ENCODE results near the gene BTBD2. TPM values are rescaled to one million over a fixed set of nuclear protein-coding genes. Genes with fewer than 3 reads are reported as not detected.

Gene BTBD2
- polyA plus RNA-seq (2013, experiment 1 of 2): 46.2 TPM
- 41.1 TPM for polyA plus RNA-seq (2013, experiment 2 of 2)

DNA sequence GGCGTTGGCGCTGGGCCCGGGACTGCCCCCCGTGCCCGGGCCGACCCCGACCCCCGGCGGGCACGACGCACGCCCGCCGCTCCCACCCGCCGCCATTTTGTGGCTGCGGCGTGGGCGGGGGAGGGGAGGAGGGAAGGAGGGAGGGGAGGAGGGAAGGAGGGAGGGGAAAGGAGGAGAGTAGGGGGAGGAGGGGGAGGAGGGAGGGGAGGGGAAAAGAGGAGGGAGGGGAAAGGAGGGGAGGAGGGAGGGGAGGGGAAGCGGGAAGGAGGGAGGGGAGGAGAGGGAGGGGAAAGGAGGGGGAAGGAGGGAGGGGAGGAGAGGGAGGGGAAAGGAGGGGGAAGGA, at the start of gene BTBD2:
BTBD2 (minus strand) TSS at position 107 of the 343 bp plus-strand sequence; CDS start at position 96, 11 bp downstream.
- no peak within 1 kb of the TSS for H2BK5ac ChIP-seq (ENCODE audit: low read length)
- peak within 1 kb of the TSS; percentile 89 for H3K23ac ChIP-seq (ENCODE audit: low read length)
- H3K4me2 ChIP-seq (ENCODE audit: low read length): peak within 1 kb of the TSS; percentile 87
- no peak within 1 kb of the TSS for H4K5ac ChIP-seq (ENCODE audit: low read length)
- H3K56ac ChIP-seq (ENCODE audit: low read length): peak within 1 kb of the TSS; percentile 90
- no peaks in the 10 kb centered on the region for H3K27me3 ChIP-seq (ENCODE audit: insufficient read depth, low read length, poor library complexity)
- H2AK5ac ChIP-seq (ENCODE audit: low read length): peak within 1 kb of the TSS; percentile 45
- H3K79me1 ChIP-seq (ENCODE audit: low read length): no peaks in the 10 kb centered on the region
- no peaks in the 10 kb centered on the region for H3K79me2 ChIP-seq (ENCODE audit: control insufficient read depth, insufficient read depth, low read length)
- peak within 1 kb of the TSS; percentile 73 for H3K9ac ChIP-seq (ENCODE audit: low read length)
- peak within 1 kb of the TSS; percentile 85 for H3K18ac ChIP-seq (ENCODE audit: low read length)
- no peak within 1 kb of the TSS for H3K27ac ChIP-seq (ENCODE audit: low read depth, low read length)
- no peak within 1 kb of the TSS for H4K8ac ChIP-seq (ENCODE audit: low read depth, low read length)
- H2BK15ac ChIP-seq (replicated peaks; ENCODE audit: low read depth): no peak within 1 kb of the TSS
- H3K4ac ChIP-seq (ENCODE audit: low read depth, low read length): peak within 1 kb of the TSS; percentile 85
- no CpG with 5 or more reads among the region's 20 CpGs for WGBS (ENCODE audit: extremely low coverage, insufficient coverage, low lambda C conversion rate)
- no peaks in the 10 kb centered on the region for H3K4me1 ChIP-seq (ENCODE audit: control insufficient read depth, low read depth, low read length)
- H2BK120ac ChIP-seq (ENCODE audit: low read depth, low read length): no peak within 1 kb of the TSS
- DNase-seq: peak; percentile 71
- H3K36me3 ChIP-seq (ENCODE audit: control insufficient read depth, insufficient read depth, low read length): no peaks in the 10 kb centered on the region
- H3K4me3 ChIP-seq (ENCODE audit: low read length): peak within 1 kb of the TSS; percentile 42

DNA sequence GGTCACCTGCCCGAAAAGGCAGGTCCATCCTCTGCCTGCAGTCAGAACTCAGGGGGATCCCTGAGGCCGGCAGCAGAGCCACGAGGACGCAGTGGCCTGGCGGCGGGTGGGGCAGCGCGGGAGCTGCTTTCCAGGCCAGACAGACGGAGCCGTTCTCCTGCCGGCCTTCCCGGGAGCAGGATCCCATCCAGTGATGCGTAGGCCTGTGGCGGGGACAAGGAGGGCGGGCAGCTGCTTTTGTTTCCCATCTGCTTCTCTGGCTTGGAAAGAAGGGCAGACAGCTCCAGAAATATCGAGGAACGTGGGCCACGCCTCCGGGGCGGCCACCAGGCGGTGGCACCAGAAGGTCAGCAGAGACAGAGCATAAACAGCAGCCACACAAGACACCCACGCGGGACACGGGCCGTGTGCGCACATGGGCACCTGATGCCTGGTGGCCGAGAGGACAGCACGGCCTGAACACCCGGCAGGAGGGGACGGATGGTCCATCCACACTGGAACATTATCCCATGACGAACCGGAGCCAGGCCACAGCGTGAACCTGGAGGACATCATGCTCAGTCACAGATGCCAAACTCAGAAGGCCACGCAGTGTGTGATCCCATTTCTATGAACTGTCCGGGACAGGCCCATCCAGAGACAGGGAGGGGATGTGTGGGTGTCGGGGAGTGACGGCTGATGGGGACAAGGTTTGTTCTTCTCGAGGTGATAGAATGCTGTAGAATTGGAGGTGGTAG, 49.4 kb upstream of the BTBD2 start:
- no peak overlapping the region for H2AK5ac ChIP-seq (ENCODE audit: low read length)
- no peak overlapping the region for H3K4me2 ChIP-seq (ENCODE audit: low read length)
- no CpG with 5 or more reads among the region's 38 CpGs for WGBS (ENCODE audit: extremely low coverage, insufficient coverage, low lambda C conversion rate)
- H3K4me3 ChIP-seq (ENCODE audit: low read length): no peak overlapping the region
- no peaks in the 10 kb centered on the region for H3K79me1 ChIP-seq (ENCODE audit: low read length)
- no peak overlapping the region for H2BK5ac ChIP-seq (ENCODE audit: low read length)
- no peak overlapping the region for H2BK120ac ChIP-seq (ENCODE audit: low read depth, low read length)
- H3K36me3 ChIP-seq (ENCODE audit: control insufficient read depth, insufficient read depth, low read length): no peaks in the 10 kb centered on the region
- no peak overlapping the region for H3K9ac ChIP-seq (ENCODE audit: low read length)
- H2BK15ac ChIP-seq (replicated peaks; ENCODE audit: low read depth): no peak overlapping the region
- no peak overlapping the region for H3K23ac ChIP-seq (ENCODE audit: low read length)
- H3K4ac ChIP-seq (ENCODE audit: low read depth, low read length): no peak overlapping the region
- H3K56ac ChIP-seq (ENCODE audit: low read length): no peak overlapping the region
- no peaks in the 10 kb centered on the region for H3K27me3 ChIP-seq (ENCODE audit: insufficient read depth, low read length, poor library complexity)
- H3K18ac ChIP-seq (ENCODE audit: low read length): no peak overlapping the region
- H3K4me1 ChIP-seq (ENCODE audit: control insufficient read depth, low read depth, low read length): peaks cover 2% of the 10 kb centered on the region
- no peak overlapping the region for H4K5ac ChIP-seq (ENCODE audit: low read length)
- no peaks in the 10 kb centered on the region for H3K79me2 ChIP-seq (ENCODE audit: control insufficient read depth, insufficient read depth, low read length)
- DNase-seq: no peak
- H3K27ac ChIP-seq (ENCODE audit: low read depth, low read length): no peak overlapping the region
- no peak overlapping the region for H4K8ac ChIP-seq (ENCODE audit: low read depth, low read length)

DNA sequence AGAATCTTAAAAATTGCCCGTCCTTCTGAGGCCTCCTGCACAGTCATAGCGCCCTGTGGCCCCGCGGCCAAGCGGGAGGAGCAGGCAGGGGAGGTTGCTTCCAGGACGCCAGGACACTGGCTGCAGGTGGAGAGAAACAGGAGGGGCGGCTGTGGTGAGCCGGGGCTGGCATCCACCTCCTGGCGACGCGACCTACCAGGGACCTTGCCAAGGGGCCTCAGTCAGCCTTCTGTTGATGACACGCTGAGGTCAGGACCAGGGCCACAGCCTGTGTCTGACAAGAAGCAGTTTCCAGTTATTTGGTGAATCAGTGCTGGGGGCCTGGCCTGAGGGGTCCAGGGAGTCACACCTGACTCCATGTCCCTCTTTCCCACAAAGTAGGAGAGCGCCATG, 48.9 kb upstream of the BTBD2 start:
- H3K27me3 ChIP-seq (ENCODE audit: insufficient read depth, low read length, poor library complexity): no peaks in the 10 kb centered on the region
- H3K56ac ChIP-seq (ENCODE audit: low read length): no peak overlapping the region
- no peak overlapping the region for H3K27ac ChIP-seq (ENCODE audit: low read depth, low read length)
- no peaks in the 10 kb centered on the region for H3K36me3 ChIP-seq (ENCODE audit: control insufficient read depth, insufficient read depth, low read length)
- no peaks in the 10 kb centered on the region for H3K79me1 ChIP-seq (ENCODE audit: low read length)
- H3K4me3 ChIP-seq (ENCODE audit: low read length): no peak overlapping the region
- no peak overlapping the region for H3K23ac ChIP-seq (ENCODE audit: low read length)
- H3K18ac ChIP-seq (ENCODE audit: low read length): no peak overlapping the region
- H2BK5ac ChIP-seq (ENCODE audit: low read length): no peak overlapping the region
- H3K9ac ChIP-seq (ENCODE audit: low read length): no peak overlapping the region
- no CpG with 5 or more reads among the region's 13 CpGs for WGBS (ENCODE audit: extremely low coverage, insufficient coverage, low lambda C conversion rate)
- H2BK120ac ChIP-seq (ENCODE audit: low read depth, low read length): no peak overlapping the region
- H2BK15ac ChIP-seq (replicated peaks; ENCODE audit: low read depth): no peak overlapping the region
- H3K4me1 ChIP-seq (ENCODE audit: control insufficient read depth, low read depth, low read length): peaks cover 4% of the 10 kb centered on the region
- H3K79me2 ChIP-seq (ENCODE audit: control insufficient read depth, insufficient read depth, low read length): no peaks in the 10 kb centered on the region
- H3K4ac ChIP-seq (ENCODE audit: low read depth, low read length): no peak overlapping the region
- DNase-seq: no peak
- H2AK5ac ChIP-seq (ENCODE audit: low read length): no peak overlapping the region
- H4K5ac ChIP-seq (ENCODE audit: low read length): no peak overlapping the region
- H3K4me2 ChIP-seq (ENCODE audit: low read length): no peak overlapping the region
- H4K8ac ChIP-seq (ENCODE audit: low read depth, low read length): no peak overlapping the region

DNA sequence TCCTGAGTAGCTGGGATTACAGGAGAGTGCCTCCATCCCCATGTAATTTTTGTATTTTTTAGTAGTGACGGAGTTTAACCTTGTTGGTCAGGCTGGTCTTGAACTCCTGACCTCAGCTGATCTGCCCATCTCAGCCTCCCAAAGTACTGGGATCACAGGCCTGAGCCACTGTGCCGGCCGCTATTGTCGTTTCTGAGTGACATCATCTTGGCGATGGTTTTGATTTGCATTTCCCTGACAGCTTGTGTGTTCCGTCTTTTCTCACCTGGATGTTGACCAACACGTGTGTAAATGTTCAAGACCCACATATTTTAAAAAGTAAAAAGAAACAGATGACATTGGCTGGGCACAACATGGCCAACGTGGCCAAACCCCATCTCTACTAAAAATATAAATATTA, 48.3 kb upstream of the BTBD2 start:
- Histone ChIP-seq H2BK15ac (replicated peaks; ENCODE audit: low read depth) (no peak overlapping the region), H2AK5ac (ENCODE audit: low read length) (no peak overlapping the region), H3K18ac (ENCODE audit: low read length) (no peak overlapping the region), H3K79me1 (ENCODE audit: low read length) (no peaks in the 10 kb centered on the region), H3K36me3 (ENCODE audit: control insufficient read depth, insufficient read depth, low read length) (no peaks in the 10 kb centered on the region), H3K27ac (ENCODE audit: low read depth, low read length) (no peak overlapping the region), H3K9ac (ENCODE audit: low read length) (no peak overlapping the region), H3K4me1 (ENCODE audit: control insufficient read depth, low read depth, low read length) (peaks cover 4% of the 10 kb centered on the region), H3K4me3 (ENCODE audit: low read length) (no peak overlapping the region), H3K4ac (ENCODE audit: low read depth, low read length) (no peak overlapping the region), H4K5ac (ENCODE audit: low read length) (no peak overlapping the region), H2BK120ac (ENCODE audit: low read depth, low read length) (no peak overlapping the region), H4K8ac (ENCODE audit: low read depth, low read length) (no peak overlapping the region), H3K79me2 (ENCODE audit: control insufficient read depth, insufficient read depth, low read length) (no peaks in the 10 kb centered on the region), H2BK5ac (ENCODE audit: low read length) (no peak overlapping the region), H3K56ac (ENCODE audit: low read length) (no peak overlapping the region), H3K23ac (ENCODE audit: low read length) (no peak overlapping the region), H3K4me2 (ENCODE audit: low read length) (no peak overlapping the region), H3K27me3 (ENCODE audit: insufficient read depth, low read length, poor library complexity) (no peaks in the 10 kb centered on the region)
- WGBS (ENCODE audit: extremely low coverage, insufficient coverage, low lambda C conversion rate): no CpG with 5 or more reads among the region's 8 CpGs
- no peak for DNase-seq

DNA sequence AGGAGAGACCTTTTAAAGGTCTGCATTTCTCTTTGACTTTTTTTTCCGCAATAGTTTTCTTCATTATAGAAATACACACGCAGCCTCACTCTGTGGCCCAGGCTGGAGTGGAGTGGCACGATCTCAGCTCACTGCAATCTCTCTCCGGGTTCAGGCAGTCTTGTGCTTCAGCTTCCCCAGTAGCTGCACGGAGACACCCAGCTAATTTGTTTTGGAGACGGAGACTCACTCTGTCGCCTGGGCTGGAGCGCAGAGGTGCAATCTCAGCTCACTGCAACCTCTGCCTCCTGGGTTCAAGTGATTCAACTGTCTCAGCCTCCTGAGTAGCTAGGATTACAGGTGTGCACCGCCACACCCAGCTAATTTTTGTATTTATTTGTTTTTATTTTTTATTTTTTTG, 47.3 kb upstream of the BTBD2 start:
- Histone ChIP-seq H3K4me2 (ENCODE audit: low read length) (no peak overlapping the region), H4K5ac (ENCODE audit: low read length) (no peak overlapping the region), H2BK120ac (ENCODE audit: low read depth, low read length) (no peak overlapping the region), H3K56ac (ENCODE audit: low read length) (no peak overlapping the region), H3K36me3 (ENCODE audit: control insufficient read depth, insufficient read depth, low read length) (no peaks in the 10 kb centered on the region), H2BK15ac (replicated peaks; ENCODE audit: low read depth) (no peak overlapping the region), H3K79me2 (ENCODE audit: control insufficient read depth, insufficient read depth, low read length) (no peaks in the 10 kb centered on the region), H3K79me1 (ENCODE audit: low read length) (no peaks in the 10 kb centered on the region), H3K4me1 (ENCODE audit: control insufficient read depth, low read depth, low read length) (peaks cover 4% of the 10 kb centered on the region), H2BK5ac (ENCODE audit: low read length) (no peak overlapping the region), H3K4ac (ENCODE audit: low read depth, low read length) (no peak overlapping the region), H3K18ac (ENCODE audit: low read length) (no peak overlapping the region), H3K4me3 (ENCODE audit: low read length) (no peak overlapping the region), H2AK5ac (ENCODE audit: low read length) (no peak overlapping the region), H3K27ac (ENCODE audit: low read depth, low read length) (no peak overlapping the region), H4K8ac (ENCODE audit: low read depth, low read length) (no peak overlapping the region), H3K27me3 (ENCODE audit: insufficient read depth, low read length, poor library complexity) (no peaks in the 10 kb centered on the region), H3K9ac (ENCODE audit: low read length) (no peak overlapping the region), H3K23ac (ENCODE audit: low read length) (no peak overlapping the region)
- WGBS (ENCODE audit: extremely low coverage, insufficient coverage, low lambda C conversion rate): no CpG with 5 or more reads among the region's 9 CpGs
- no peak for DNase-seq

DNA sequence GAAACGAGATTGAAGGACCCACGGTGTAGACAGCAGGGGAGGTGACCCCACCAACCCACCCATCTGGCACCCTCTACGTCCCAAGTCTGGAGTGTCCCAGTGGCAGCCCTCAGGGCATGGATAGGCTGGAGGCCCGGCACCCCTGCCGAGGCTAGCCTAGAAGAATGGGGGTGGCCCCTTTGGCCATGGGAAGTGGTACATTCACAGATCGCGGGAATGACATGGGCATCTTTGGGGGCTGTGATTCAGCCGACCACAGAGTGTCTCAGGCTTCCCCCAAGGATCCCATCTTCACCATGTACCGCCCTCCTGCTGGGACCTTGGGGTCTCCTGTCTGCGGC, 46.8 kb upstream of the BTBD2 start:
- no peak overlapping the region for H2BK120ac ChIP-seq (ENCODE audit: low read depth, low read length)
- no peak overlapping the region for H3K4me3 ChIP-seq (ENCODE audit: low read length)
- no peak overlapping the region for H3K27ac ChIP-seq (ENCODE audit: low read depth, low read length)
- no peak overlapping the region for H2BK15ac ChIP-seq (replicated peaks; ENCODE audit: low read depth)
- WGBS (ENCODE audit: extremely low coverage, insufficient coverage, low lambda C conversion rate): no CpG with 5 or more reads among the region's 10 CpGs
- H4K5ac ChIP-seq (ENCODE audit: low read length): no peak overlapping the region
- H3K9ac ChIP-seq (ENCODE audit: low read length): peak overlapping the region; percentile 72
- H3K36me3 ChIP-seq (ENCODE audit: control insufficient read depth, insufficient read depth, low read length): no peaks in the 10 kb centered on the region
- no peaks in the 10 kb centered on the region for H3K79me2 ChIP-seq (ENCODE audit: control insufficient read depth, insufficient read depth, low read length)
- no peak overlapping the region for H3K4ac ChIP-seq (ENCODE audit: low read depth, low read length)
- H3K4me1 ChIP-seq (ENCODE audit: control insufficient read depth, low read depth, low read length): peaks cover 4% of the 10 kb centered on the region
- no peak overlapping the region for H2BK5ac ChIP-seq (ENCODE audit: low read length)
- H3K27me3 ChIP-seq (ENCODE audit: insufficient read depth, low read length, poor library complexity): no peaks in the 10 kb centered on the region
- no peaks in the 10 kb centered on the region for H3K79me1 ChIP-seq (ENCODE audit: low read length)
- no peak for DNase-seq
- H3K23ac ChIP-seq (ENCODE audit: low read length): no peak overlapping the region
- H4K8ac ChIP-seq (ENCODE audit: low read depth, low read length): no peak overlapping the region
- H3K18ac ChIP-seq (ENCODE audit: low read length): no peak overlapping the region
- H2AK5ac ChIP-seq (ENCODE audit: low read length): no peak overlapping the region
- H3K56ac ChIP-seq (ENCODE audit: low read length): peak overlapping the region; percentile 85
- no peak overlapping the region for H3K4me2 ChIP-seq (ENCODE audit: low read length)
